Sigmoid colon (tissue), 7 donors: ENCODE data around the gene FAM53C. TPM values are rescaled to one million over a fixed set of nuclear protein-coding genes. Genes with fewer than 3 reads are reported as not detected.

Source experiments
- DNase-seq: peaks from one replicate; pipeline ENCODE4 v3.0.0-alpha.2; 2019
- H3K27ac ChIP-seq, 4 donors: fragments of 200-600 bp; sonication (generic); one replicate each; pipeline ENCODE4 v1.5.1; 2016 to 2019; ENCODE audit warnings: mild to moderate bottlenecking in 1 of 4
- H3K27me3 ChIP-seq, 3 donors: fragments of 200-600 bp; sonication (generic); one replicate each; pipeline ENCODE4 v1.5.1; 2019; ENCODE audit warnings: mild to moderate bottlenecking in 1 of 3
- H3K36me3 ChIP-seq, 4 donors: fragments of 200-600 bp; sonication (generic); one replicate each; pipeline ENCODE4 v1.5.1; 2016 to 2019
- H3K4me1 ChIP-seq, 4 donors: fragments of 200-600 bp; sonication (generic); one replicate each; pipeline ENCODE4 v1.5.1; 2017 to 2019
- H3K4me3 ChIP-seq, 4 donors: fragments of 200-600 bp; sonication (generic); one replicate each; pipeline ENCODE4 v1.5.1; 2017 to 2019; ENCODE audit warnings: mild to moderate bottlenecking in 2 of 4, moderate library complexity in 1 of 4
- H3K9me3 ChIP-seq, 4 donors: fragments of 200-600 bp in 3 of 4; sonication (generic) in 3 of 4; one replicate each; pipeline versions ENCODE4 v1.5.1 to v1.6.1; 2013 to 2019
- EP300 ChIP-seq, 4 donors: sonication (generic); formaldehyde crosslinking; IDR thresholded peaks; one replicate each; pipeline ENCODE4 v1.6.1; 2017; ENCODE audit warnings: antibody characterized with exemption in 4 of 4
- POLR2A ChIP-seq, 2 donors: fragments of 450-650 bp; IDR thresholded peaks; one replicate each; pipeline ENCODE4 v1.6.1; 2016; ENCODE audit warnings: antibody characterized with exemption in 2 of 2, mild to moderate bottlenecking in 2 of 2, moderate library complexity in 2 of 2
- POLR2AphosphoS5 ChIP-seq, 4 donors: sonication (generic); formaldehyde crosslinking; IDR thresholded peaks; one replicate each; pipeline ENCODE4 v1.6.1; 2017; ENCODE audit warnings: antibody characterized with exemption in 4 of 4
- WGBS, 2 donors: extraction: QIAGEN DNeasy Blood & Tissue Kit; methylation state at CpG; one replicate each; pipeline ENCODE4 v1.1.7; 2013; 5-methylcytosine and 5-hydroxymethylcytosine counted together
- intact Hi-C: fragments of 100-400 bp; cut with DNase I; formaldehyde crosslinking; loops from one replicate; pipeline ENCODE4 v1.15.1; 2023
- polyA plus RNA-seq, 3 donors: library from polyadenylated mRNA; stranded (reverse); fragments of 200-250 nt; gene quantifications; one replicate each; pipeline ENCODE4 v1.2.3, GENCODE V29; 2013
- total RNA-seq, 4 donors: library from RNA; depleted of rRNA; stranded (reverse); fragments of >200 nt; gene quantifications; one replicate each; pipeline ENCODE4 v1.1.0, GENCODE V29; 2016
- TF ChIP-seq, protein P1 (sequence below), 4 experiments: fragments of 450-650 bp in 3 of 4; fragments of 200-600 bp in 1 of 4; IDR thresholded peaks; one replicate each; pipeline ENCODE4 v1.5.1; 2016 to 2019; ENCODE audit warnings: antibody characterized with exemption in 4 of 4, mild to moderate bottlenecking in 3 of 4, moderate library complexity in 2 of 4
- donor health status: healthy with polysubstance abuse.
- donor health status: Bipolar disorder and iron deficiency.
- donor health status: healthy.

FAM53C gene
- total and polyA plus RNA-seq, 7 donors, result 6.0 to 28.5 (median 26.8) TPM

DNA sequence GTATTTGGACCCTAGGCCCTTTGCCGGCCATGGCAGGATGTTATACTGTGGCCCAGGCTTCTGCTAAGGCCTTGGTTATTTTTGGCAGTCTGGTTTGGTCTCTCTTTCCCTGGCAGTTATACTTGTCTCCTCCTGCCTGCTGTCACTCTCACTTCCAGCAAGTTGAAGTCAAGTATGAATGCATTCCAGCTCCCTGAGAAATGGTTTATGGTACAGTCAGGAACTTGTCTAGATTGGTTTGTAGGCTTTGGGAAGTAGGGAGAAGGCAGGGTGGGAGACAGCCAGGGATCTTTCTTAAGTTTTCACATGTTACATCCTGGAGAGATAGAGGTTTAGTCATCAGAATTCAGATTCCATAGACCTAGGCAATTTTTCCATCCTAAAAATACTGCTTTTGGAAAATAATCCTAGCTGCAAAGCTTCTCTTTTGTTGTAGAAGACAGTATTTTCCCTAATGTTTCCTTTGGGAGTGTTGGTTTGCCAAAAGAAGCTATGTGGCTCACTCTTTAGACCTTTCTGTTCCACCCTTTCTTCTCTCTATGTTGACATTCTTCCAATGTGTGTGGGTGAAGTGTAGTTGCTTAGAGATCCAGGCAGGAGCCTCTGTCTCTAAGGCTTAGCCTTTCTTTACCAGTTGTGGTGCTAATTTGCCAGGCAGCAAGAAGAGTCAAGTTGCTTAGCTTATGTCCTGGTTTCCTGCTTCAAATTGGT lies 11.9 kb downstream of the FAM53C start:
- Histone ChIP-seq H3K9me3 (no peaks in the 10 kb centered on the region), H3K4me1 (peaks cover 0 to 13% (median 12%) of the 10 kb centered on the region in 4 donors), H3K4me3 (no peak overlapping the region), H3K36me3 (peaks cover 23 to 43% (median 26%) of the 10 kb centered on the region in 4 donors), H3K27me3 (no peaks in the 10 kb centered on the region), H3K27ac (no peak overlapping the region)
- TF ChIP-seq, protein P1, sequence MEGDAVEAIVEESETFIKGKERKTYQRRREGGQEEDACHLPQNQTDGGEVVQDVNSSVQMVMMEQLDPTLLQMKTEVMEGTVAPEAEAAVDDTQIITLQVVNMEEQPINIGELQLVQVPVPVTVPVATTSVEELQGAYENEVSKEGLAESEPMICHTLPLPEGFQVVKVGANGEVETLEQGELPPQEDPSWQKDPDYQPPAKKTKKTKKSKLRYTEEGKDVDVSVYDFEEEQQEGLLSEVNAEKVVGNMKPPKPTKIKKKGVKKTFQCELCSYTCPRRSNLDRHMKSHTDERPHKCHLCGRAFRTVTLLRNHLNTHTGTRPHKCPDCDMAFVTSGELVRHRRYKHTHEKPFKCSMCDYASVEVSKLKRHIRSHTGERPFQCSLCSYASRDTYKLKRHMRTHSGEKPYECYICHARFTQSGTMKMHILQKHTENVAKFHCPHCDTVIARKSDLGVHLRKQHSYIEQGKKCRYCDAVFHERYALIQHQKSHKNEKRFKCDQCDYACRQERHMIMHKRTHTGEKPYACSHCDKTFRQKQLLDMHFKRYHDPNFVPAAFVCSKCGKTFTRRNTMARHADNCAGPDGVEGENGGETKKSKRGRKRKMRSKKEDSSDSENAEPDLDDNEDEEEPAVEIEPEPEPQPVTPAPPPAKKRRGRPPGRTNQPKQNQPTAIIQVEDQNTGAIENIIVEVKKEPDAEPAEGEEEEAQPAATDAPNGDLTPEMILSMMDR (IDR thresholded peaks at IDR 0.05), result no peak
- TF ChIP-seq POLR2A (IDR thresholded peaks at IDR 0.05) (no peak), POLR2AphosphoS5 (IDR thresholded peaks at IDR 0.05) (no peak), EP300 (IDR thresholded peaks at IDR 0.05) (no peak)
- WGBS, 2 donors, result 91 to 96% methylated on average over 1 of the region's 1 CpG
- intact Hi-C loops, result no loop called here
- DNase-seq, result no peak

DNA sequence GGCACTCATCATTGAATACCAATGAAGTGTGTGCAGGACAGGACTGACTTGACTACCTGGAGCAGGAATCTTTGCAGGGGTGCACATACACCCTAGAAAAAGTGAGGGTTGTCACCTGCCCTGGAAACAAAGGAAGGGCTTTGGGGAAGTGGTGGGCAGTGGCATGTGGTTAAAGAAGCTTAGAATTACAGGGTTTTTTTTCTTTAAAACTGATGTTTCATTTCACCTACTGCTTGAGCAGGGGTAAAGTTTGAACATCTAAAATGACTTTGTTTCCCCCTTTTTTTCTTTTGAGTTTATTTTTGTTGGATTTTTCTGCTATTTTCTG lies 12.5 kb downstream of the FAM53C start:
- Histone ChIP-seq H3K4me3 (no peak overlapping the region), H3K36me3 (peaks cover 18 to 38% (median 21%) of the 10 kb centered on the region in 4 donors), H3K27me3 (no peaks in the 10 kb centered on the region), H3K4me1 (peaks cover 0 to 18% (median 17%) of the 10 kb centered on the region in 4 donors), H3K27ac (no peak overlapping the region), H3K9me3 (no peaks in the 10 kb centered on the region)
- DNase-seq, result no peak
- intact Hi-C loops, result no loop called here
- TF ChIP-seq POLR2AphosphoS5 (IDR thresholded peaks at IDR 0.05) (no peak), POLR2A (IDR thresholded peaks at IDR 0.05) (no peak), EP300 (IDR thresholded peaks at IDR 0.05) (no peak)
- TF ChIP-seq, protein P1 (IDR thresholded peaks at IDR 0.05), result no peak

DNA sequence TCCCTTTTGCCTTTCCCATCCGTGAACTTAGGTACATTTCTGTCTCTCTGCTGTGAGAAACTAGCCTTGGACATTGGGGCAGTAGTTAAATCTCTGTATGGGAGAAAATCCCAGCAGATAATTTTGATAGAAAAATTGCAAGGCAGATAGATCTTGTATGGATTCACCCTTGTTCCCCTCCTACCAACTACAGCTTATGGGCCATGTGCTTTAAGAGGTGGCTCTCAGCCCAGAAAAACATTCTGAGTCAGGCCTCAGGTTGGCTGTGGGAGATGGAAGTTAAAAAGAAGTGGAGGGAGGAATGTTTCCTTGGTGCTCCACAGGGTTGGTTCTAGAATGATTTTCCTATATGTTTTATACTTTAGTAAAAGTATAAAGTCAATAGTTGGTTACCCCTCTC lies 13.0 kb downstream of the FAM53C start:
- intact Hi-C loops, result no loop called here
- Histone ChIP-seq H3K4me3 (no peak overlapping the region), H3K36me3 (peaks cover 13 to 33% (median 16%) of the 10 kb centered on the region in 4 donors), H3K27me3 (no peaks in the 10 kb centered on the region), H3K9me3 (no peaks in the 10 kb centered on the region), H3K27ac (no peak overlapping the region), H3K4me1 (peaks cover 0 to 24% (median 23%) of the 10 kb centered on the region in 4 donors)
- no peak for DNase-seq
- TF ChIP-seq POLR2AphosphoS5 (IDR thresholded peaks at IDR 0.05), result no peak
- TF ChIP-seq, protein P1 (IDR thresholded peaks at IDR 0.05), result no peak
- no peak for TF ChIP-seq POLR2A (IDR thresholded peaks at IDR 0.05)
- TF ChIP-seq EP300 (IDR thresholded peaks at IDR 0.05), result no peak
- 96 to 97% methylated on average over 1 of the region's 1 CpG for WGBS, 2 donors

DNA sequence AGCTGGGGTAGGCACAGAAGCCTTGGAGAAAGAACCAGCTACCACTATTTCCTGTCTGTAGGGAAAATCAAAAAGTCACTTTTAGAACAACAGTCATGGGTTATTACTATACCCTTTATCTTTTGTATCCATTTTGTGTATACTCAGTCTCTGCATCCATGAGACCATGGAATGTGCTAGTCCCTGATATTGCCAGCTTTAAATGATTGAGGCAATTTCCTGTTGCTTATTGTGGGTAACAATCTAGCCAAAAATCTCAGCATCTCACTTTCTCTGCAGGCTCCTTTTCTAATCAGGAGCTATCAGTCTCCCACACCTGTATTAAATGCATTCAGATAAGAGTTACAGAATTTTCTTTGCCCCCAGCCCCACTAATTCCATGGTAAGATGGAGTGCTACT lies 13.5 kb downstream of the FAM53C start:
- Histone ChIP-seq H3K27ac (no peak overlapping the region), H3K9me3 (no peaks in the 10 kb centered on the region), H3K4me3 (no peak overlapping the region), H3K27me3 (no peaks in the 10 kb centered on the region), H3K36me3 (peaks cover 8 to 28% (median 12%) of the 10 kb centered on the region in 4 donors), H3K4me1 (peaks cover 0 to 27% (median 27%) of the 10 kb centered on the region in 4 donors)
- DNase-seq, result no peak
- intact Hi-C loops, result no loop called here
- TF ChIP-seq POLR2A (IDR thresholded peaks at IDR 0.05), result no peak
- no peak for TF ChIP-seq EP300 (IDR thresholded peaks at IDR 0.05)
- no peak for TF ChIP-seq POLR2AphosphoS5 (IDR thresholded peaks at IDR 0.05)
- TF ChIP-seq, protein P1 (IDR thresholded peaks at IDR 0.05), result no peak
